CD4-positive, alpha-beta T cell treated with Interferon alpha-2 for 1 hour (primary cell): Measurements from ENCODE around the gene SH3GL3.
A peak's percentile ranks its signal among the peaks of the same experiment; 100 is the strongest.

ENCODE experiments used
- DNase-seq, 2 donors: peaks; one replicate each; pipeline ENCODE4 v3.0.0-alpha.2; 2020 to 2022

The SH3GL3 gene

DNA sequence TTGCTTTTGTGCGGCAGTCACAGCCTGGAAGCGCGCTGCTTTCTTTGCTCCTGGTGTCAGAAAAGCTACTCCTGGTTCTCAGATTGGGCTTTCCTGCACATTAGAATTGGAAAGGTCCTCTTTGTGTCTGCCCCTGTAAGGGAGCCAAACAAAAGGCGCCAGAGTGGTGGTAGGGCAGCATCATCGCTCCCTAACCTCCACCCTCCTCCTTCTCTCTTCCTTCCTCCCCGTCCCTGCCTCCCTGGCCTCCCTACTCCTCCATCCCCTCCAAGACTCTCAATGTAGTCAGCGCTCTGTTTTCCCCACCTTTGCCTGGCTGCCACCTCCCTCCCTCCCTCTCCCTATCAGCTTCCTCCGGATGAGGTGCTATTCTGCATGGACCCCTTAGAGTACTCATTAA lies 65.3 kb downstream of the SH3GL3 start:
- DNase-seq, result no peak

- DNase-seq, result no peak
Measured at GRCh38 chr15:83514584-83514983, 67.4 kb downstream of the SH3GL3 start.

GRCh38 chr15:83515164-83515563 lies 68.0 kb downstream of the SH3GL3 start:
- no peak for DNase-seq

DNA sequence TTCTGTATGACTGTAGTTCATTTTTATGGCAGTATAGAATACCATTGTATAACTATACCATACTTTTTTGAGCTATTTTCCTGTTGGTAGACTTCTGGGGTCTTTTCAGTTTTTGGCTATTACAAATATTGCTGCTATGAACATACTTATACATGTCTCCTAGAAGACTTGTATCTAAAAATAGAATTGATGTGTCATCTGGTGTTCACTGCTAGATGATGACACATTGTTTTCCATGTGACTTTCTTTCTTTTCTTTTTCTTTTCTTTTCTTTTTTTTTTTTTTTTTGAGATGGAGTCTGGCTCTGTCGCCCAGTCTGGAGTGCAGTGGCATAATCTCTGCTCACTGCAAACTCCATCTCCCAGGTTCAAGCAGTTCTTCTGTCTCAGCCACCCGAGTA lies 69.8 kb downstream of the SH3GL3 start:
- no peak for DNase-seq

DNA sequence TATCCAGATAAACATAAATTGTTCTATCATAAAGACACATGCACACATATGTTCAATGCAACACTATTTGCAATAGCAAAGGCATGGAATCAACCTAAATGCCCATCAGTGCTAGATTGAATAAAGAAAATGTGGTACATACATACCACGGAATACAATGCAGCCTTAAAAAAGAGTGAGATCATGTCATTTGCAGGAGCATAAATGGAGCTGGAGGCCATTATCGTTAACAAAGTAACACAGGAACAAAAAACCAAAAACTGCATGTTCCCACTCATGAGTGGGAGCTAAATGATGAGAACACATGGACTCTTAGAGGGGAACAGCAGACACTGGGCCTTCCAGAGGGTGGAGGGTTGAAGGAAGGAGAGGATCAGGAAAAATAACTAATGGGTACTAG lies 79.2 kb downstream of the SH3GL3 start:
- no peak for DNase-seq

DNA sequence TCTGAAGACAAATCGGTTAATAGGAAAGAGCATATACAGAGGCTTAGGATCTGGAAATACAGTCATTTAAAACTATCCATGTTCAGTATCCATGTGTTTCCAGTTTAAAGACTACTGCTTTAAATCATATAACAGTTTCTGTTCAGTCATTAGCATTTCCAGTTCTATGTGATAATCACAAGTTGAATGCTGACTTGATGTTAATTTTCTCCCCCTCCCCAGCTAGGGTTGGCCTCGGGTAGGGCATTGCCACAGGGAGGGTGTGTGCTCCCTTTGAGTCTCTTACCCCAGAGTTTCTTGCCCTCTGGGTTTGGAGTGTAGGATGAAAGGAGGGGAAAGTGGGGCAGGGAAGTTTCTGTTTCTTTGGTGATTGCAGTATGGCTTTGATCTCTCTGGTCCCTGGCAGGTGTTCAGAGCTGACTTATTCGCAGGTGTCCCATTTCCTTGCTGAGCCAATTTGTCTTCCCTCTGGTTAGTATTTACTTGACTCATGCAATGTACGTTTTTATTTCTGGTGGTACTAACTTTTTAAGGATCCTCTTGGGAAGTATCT lies 86.3 kb downstream of the SH3GL3 start:
- DNase-seq, result no peak

DNA sequence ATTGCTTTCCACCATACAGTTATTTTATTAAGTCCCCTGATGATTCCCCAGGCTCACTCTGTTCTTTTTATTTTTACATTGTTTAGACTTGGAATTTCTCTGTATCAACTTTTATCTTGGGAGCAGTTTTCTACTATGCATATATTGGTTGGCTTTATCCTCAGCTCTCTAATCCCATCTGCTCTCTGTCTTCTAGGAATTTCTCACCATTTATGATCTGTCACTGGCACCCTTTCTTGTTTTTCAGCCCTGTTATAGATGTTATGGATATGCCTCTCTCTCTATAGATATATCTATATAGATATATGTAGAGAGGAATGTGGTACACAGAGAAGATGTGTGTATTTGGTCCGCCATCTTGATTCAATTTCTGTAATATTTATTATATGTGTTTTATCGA lies 90.5 kb downstream of the SH3GL3 start:
- DNase-seq, result no peak

DNA sequence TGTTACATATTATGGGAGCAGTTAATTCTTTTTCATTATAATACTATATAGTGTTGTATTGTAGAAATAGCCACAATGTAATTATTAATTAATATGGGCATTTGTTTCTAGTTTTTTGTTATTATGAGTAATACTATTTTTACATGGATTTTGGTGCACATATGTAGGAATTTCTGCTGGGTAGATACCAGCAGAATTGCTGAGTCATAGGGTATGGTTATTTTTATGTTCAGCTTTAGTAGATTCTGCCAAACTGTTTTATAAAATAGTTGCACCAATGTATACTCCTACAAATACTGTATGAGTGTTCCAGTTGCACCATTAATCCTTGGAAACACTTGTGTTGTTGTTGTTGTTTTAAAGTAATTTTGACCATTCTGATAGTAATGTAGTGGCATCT lies 91.5 kb downstream of the SH3GL3 start:
- DNase-seq, result no peak

DNA sequence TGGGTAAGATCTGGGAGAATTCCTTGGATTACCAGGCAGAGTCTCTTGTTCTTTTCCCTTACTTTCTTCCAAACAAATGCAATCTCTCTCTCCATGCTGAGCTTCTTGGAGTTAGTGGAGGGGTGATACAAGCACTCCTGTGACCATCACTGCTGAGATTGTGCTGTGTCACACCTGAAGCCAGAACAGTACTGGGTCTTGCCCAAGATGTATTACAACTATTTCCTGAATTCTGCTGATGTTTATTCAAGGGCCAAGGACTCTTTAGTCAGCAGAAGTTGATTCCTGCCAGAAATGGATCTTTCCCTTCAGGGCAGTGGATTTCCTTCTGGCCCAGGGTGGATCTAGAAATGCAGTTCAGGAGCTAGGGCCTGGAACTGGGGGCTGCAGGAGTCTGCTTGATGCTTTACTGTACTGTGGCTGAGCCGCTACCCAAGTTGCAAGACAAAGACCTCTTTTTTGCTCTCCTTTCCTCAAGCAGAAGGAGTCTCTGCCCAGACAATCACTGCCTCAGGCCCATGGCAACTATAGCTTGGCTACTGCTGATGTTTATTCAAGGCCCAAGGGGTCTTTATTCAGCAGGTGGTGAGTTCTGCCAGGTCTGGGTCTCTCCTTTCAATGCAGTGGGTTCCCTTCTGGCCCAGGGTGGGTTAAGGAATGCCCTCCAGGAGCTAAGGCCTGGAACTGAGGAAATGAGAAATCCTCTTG lies 98.8 kb downstream of the SH3GL3 start:
- no peak for DNase-seq

GRCh38 chr15:83546512-83546888 lies 99.4 kb downstream of the SH3GL3 start:
- no peak for DNase-seq

- DNase-seq, result no peak
Measured at GRCh38 chr15:83547168-83547567, 100.0 kb downstream of the SH3GL3 start.

DNA sequence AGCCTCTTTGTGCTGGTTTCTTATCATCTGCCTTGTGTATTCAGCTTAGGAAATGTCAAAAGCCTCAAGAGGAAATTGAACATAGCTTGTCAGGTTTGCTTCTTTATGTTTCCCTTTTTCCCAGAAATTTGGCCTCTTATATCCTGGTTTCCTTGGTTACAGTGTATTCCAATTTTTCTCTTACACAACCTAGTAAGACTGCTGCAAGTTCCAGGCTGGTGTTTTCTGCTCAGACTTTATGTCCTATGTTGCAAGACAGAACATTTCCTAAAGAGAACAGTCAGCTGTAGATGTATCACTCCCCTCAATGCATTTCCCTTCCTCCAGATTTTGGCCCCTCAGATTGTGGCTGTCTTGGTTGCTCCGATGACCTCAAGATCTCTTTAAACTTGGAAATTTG lies 102.5 kb downstream of the SH3GL3 start:
- DNase-seq, result no peak

DNA sequence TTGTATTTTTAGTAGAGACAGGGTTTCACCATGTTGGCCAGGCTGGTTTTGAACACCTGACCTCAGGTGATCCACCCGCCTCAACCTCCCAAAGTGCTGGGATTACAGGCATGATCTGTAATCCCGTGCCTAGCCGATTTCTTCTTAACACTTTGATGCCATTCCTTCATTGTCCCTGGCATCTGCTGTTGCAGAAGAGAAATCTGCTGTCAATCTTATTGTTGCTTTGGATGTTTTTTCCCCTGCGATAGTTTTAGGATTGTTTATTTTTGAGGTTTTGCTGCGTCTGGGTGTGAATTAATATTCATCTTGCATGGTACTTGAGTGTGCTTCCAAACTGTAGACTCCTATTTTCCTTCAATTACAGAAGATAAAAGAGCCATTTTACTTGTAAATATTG lies 107.4 kb downstream of the SH3GL3 start:
- no peak for DNase-seq

DNA sequence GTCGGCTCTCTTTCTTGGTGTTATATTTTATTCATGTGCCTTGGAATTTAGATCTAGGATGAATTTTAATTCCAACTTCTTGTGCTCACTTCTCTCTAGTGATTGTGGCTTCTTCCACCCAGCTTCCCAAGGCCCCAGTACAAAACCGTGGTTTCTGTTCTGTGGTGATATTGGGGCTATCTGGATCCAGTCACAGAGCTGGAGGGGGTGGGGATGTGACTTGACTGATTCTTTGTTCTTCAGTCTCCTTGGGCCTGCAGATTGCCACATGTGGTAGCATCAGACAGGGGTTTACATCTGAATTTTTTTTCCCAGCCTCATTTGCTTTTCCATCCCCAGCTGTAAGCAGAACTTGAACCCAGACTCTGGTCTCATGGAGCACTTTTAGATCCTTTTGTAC lies 108.2 kb downstream of the SH3GL3 start:
- DNase-seq, result no peak

- no peak for DNase-seq
Measured at GRCh38 chr15:83556068-83556467, 108.9 kb downstream of the SH3GL3 start.

GRCh38 chr15:83556754-83557153 lies 109.6 kb downstream of the SH3GL3 start:
- DNase-seq, result no peak

- DNase-seq, result no peak
Measured at GRCh38 chr15:83558146-83558545, 111.0 kb downstream of the SH3GL3 start.

GRCh38 chr15:83559310-83559966 lies 112.3 kb downstream of the SH3GL3 start:
- DNase-seq, result peak; percentile 10 to 43

GRCh38 chr15:83561661-83562060 lies 114.5 kb downstream of the SH3GL3 start:
- no peak for DNase-seq

GRCh38 chr15:83565138-83565537 lies 118.0 kb downstream of the SH3GL3 start:
- DNase-seq, result no peak

- DNase-seq, result no peak
Measured at GRCh38 chr15:83565553-83566159, 118.5 kb downstream of the SH3GL3 start.

GRCh38 chr15:83567318-83567717 lies 120.2 kb downstream of the SH3GL3 start:
- no peak for DNase-seq

- DNase-seq, result no peak
Measured at GRCh38 chr15:83569341-83569740, 122.2 kb downstream of the SH3GL3 start.

GRCh38 chr15:83570756-83571155 lies 123.6 kb downstream of the SH3GL3 start:
- DNase-seq, result no peak
